Right lobe of liver (tissue), 4 donors: Measurements from ENCODE around the gene CTAGE8.
"Not testable (repeated sequence)": the region's sequence is repeated elsewhere in the genome, so short reads cannot be mapped to it uniquely, and the experiment has no call there.

ENCODE experiments used
- CTCF ChIP-seq, 4 donors: fragments of 200-600 bp in 3 of 4; fragments of 450-650 bp in 1 of 4; IDR thresholded peaks; one replicate each; pipeline versions ENCODE4 v1.5.1 to v1.8.0; 2016 to 2022; ENCODE audit warnings: antibody characterized with exemption in 4 of 4, mild to moderate bottlenecking in 2 of 4
- POLR2A ChIP-seq: fragments of 450-650 bp; IDR thresholded peaks from one replicate; pipeline ENCODE4 v1.6.1; 2017; ENCODE audit warnings: antibody characterized with exemption, mild to moderate bottlenecking
- donor health status: DM: no; HTN: no; CAD: no.
- donor health status: DM: no; HTN: no; CAD: no.
- donor health status: DM: no; HTN: yes; CAD: no.

- TF ChIP-seq CTCF (IDR thresholded peaks at IDR 0.05); POLR2A: not testable (repeated sequence)
These were observed 13.4 kb upstream of the CTAGE8 start for GRCh38 chr7:144282490-144282889.
